Caco-2 (cell line): ENCODE data around the gene CNKSR2. TPM values are rescaled to one million over a fixed set of nuclear protein-coding genes. Genes with fewer than 3 reads are reported as not detected.

Experiments used
- BruUV-seq: library from RNA; stranded (reverse); fragments of 400-500 nt; replicated peaks from 2 replicates; lab custom pipeline; 2021; lab: Mats Ljungman, UMichigan
- CTCF ChIA-PET: fragments of 300-600 bp; sonication (Branson Sonifier 250); formaldehyde crosslinking; loops from one replicate; lab custom pipeline; 2022; ENCODE audit warnings: antibody characterized with exemption; lab: Charles Lee
- POLR2A ChIA-PET: fragments of 300-600 bp; sonication (Branson Sonifier 250); formaldehyde crosslinking; loops from one replicate; lab custom pipeline; 2022; ENCODE audit warnings: antibody characterized with exemption; lab: Charles Lee
- DNase-seq, 2 experiments: peaks; one replicate each; pipeline versions ENCODE4 v3.0.0 to v3.0.0-alpha.2; 2020 to 2022
- H3K27me3 ChIP-seq: replicated peaks from 2 replicates; pipeline ENCODE4 v1.6.0; 2011; ENCODE audit warnings: low read length; ENCODE audit not compliant: control insufficient read depth, insufficient read depth
- H3K36me3 ChIP-seq: 2 replicates; pipeline ENCODE4 v1.5.1; 2011; ENCODE audit warnings: low read length; ENCODE audit not compliant: control insufficient read depth, insufficient read depth
- H3K4me1 ChIP-seq: fragments of 250-450 bp; sonication (Bioruptor Pico); 2 replicates; pipeline ENCODE4 v1.5.1; 2020; ENCODE audit warnings: mild to moderate bottlenecking
- H3K4me3 ChIP-seq: 2 replicates; pipeline ENCODE4 v1.5.1; 2011; ENCODE audit warnings: low read depth, mild to moderate bottlenecking, control low read depth, low read length
- H3K9me3 ChIP-seq: fragments of 250-450 bp; sonication (Bioruptor Pico); 2 replicates; pipeline ENCODE4 v1.5.1; 2020; ENCODE audit warnings: mild to moderate bottlenecking, moderate library complexity
- H3K27ac Mint-ChIP-seq: one replicate; pipeline ENCODE4 v1.8.0; 2022; ENCODE audit warnings: mixed read lengths; ENCODE audit not compliant: unreplicated experiment
- H3K27me3 Mint-ChIP-seq: one replicate; pipeline ENCODE4 v1.8.0; 2022; ENCODE audit warnings: mixed read lengths; ENCODE audit not compliant: insufficient read depth, unreplicated experiment
- H3K36me3 Mint-ChIP-seq: one replicate; pipeline ENCODE4 v1.8.0; 2022; ENCODE audit warnings: mild to moderate bottlenecking, mixed read lengths; ENCODE audit not compliant: insufficient read depth, unreplicated experiment
- H3K4me1 Mint-ChIP-seq: one replicate; pipeline ENCODE4 v1.8.0; 2022; ENCODE audit warnings: low read depth, mixed read lengths; ENCODE audit not compliant: unreplicated experiment
- H3K4me3 Mint-ChIP-seq: one replicate; pipeline ENCODE4 v1.8.0; 2022; ENCODE audit warnings: mild to moderate bottlenecking, moderate library complexity, mixed read lengths; ENCODE audit not compliant: unreplicated experiment
- H3K9me3 Mint-ChIP-seq: one replicate; pipeline ENCODE4 v1.8.0; 2022; ENCODE audit warnings: mixed read lengths; ENCODE audit not compliant: unreplicated experiment
- CTCF ChIP-seq, 2 experiments: fragments of 200-600 bp in 1 of 2; IDR thresholded peaks; 1 replicate in 1 of 2; 2 replicates in 1 of 2; pipeline versions ENCODE4 v1.5.1 to v1.8.0; 2011 to 2022; ENCODE audit warnings: antibody characterized with exemption in 1 of 2, control low read depth in 1 of 2, inconsistent platforms in 1 of 2, low read depth in 1 of 2, low read length in 1 of 2, mild to moderate bottlenecking in 1 of 2, moderate library complexity in 1 of 2; ENCODE audit not compliant: insufficient read depth in 1 of 2, severe bottlenecking in 1 of 2, unreplicated experiment in 1 of 2
- intact Hi-C: fragments of 100-400 bp; cut with micrococcal nuclease; formaldehyde crosslinking; loops from one replicate; pipeline ENCODE4 v1.10.0; 2022; ENCODE audit not compliant: unreplicated experiment
- total RNA-seq: library from RNA; stranded (reverse); gene quantifications from 2 replicates; pipeline ENCODE4 v1.2.3, GENCODE V29; 2022

Gene CNKSR2
- total RNA-seq, 1 experiment from 2014 or later = not detected

- Histone ChIP-seq H3K4me3 (no peak overlapping the region), H3K36me3 (no peaks in the 10 kb centered on the region), H3K4me1 (no peaks in the 10 kb centered on the region), H3K9me3 (no peaks in the 10 kb centered on the region), H3K27me3 (no peaks in the 10 kb centered on the region)
- Mint-ChIP-seq H3K27ac (no peak overlapping the region), H3K36me3 (no peaks in the 10 kb centered on the region), H3K4me1 (peaks cover 7% of the 10 kb centered on the region), H3K4me3 (no peak overlapping the region), H3K9me3 (no peaks in the 10 kb centered on the region), H3K27me3 (no peaks in the 10 kb centered on the region)
- intact Hi-C loops = no loop called here
- BruUV-seq = no TSS peak
- no peak for TF ChIP-seq CTCF (IDR thresholded peaks at IDR 0.05; ENCODE audit: insufficient read depth in 1 of 2, low read depth in 1 of 2, low read length in 1 of 2, severe bottlenecking in 1 of 2, unreplicated experiment in 1 of 2)
- no peak for DNase-seq
- ChIA-PET POLR2A (no interaction called here), CTCF (no interaction called here)
Measured at GRCh38 chrX:21657318-21658151, 283.3 kb downstream of the CNKSR2 start.

GRCh38 chrX:21658152-21658737 is 284.0 kb downstream of the CNKSR2 start, which contains the start of gene KLHL34:
TSS of gene KLHL34 (minus strand) at chrX:21658330. CDS start at chrX:21657788, 542 bp downstream.
- no peaks in the 10 kb centered on the region for H3K9me3 Mint-ChIP-seq
- no peaks in the 10 kb centered on the region for H3K36me3 Mint-ChIP-seq
- BruUV-seq = no TSS peak
- no peak within 1 kb of the TSS for H3K4me3 Mint-ChIP-seq
- ChIA-PET CTCF (no interaction called here), POLR2A (no interaction called here)
- Histone ChIP-seq H3K4me1 (no peaks in the 10 kb centered on the region), H3K4me3 (no peak within 1 kb of the TSS), H3K9me3 (no peaks in the 10 kb centered on the region), H3K27me3 (no peaks in the 10 kb centered on the region), H3K36me3 (no peaks in the 10 kb centered on the region)
- H3K4me1 Mint-ChIP-seq = peaks cover 7% of the 10 kb centered on the region
- intact Hi-C loops = no loop called here
- DNase-seq = no peak
- no peaks in the 10 kb centered on the region for H3K27me3 Mint-ChIP-seq
- no peak for TF ChIP-seq CTCF (IDR thresholded peaks at IDR 0.05; ENCODE audit: insufficient read depth in 1 of 2, low read depth in 1 of 2, low read length in 1 of 2, severe bottlenecking in 1 of 2, unreplicated experiment in 1 of 2)
- no peak within 1 kb of the TSS for H3K27ac Mint-ChIP-seq

- no peak overlapping the region for H3K27ac Mint-ChIP-seq
- CTCF ChIA-PET = no interaction called here
Measured at GRCh38 chrX:21658746-21659145, 284.5 kb downstream of the CNKSR2 start.

More at GRCh38 chrX:21658746-21659145, 284.5 kb downstream of the CNKSR2 start:
- no peaks in the 10 kb centered on the region for H3K36me3 ChIP-seq
- H3K4me1 ChIP-seq = no peaks in the 10 kb centered on the region
- Mint-ChIP-seq H3K4me1 (peaks cover 7% of the 10 kb centered on the region), H3K4me3 (no peak overlapping the region), H3K36me3 (no peaks in the 10 kb centered on the region), H3K9me3 (no peaks in the 10 kb centered on the region), H3K27me3 (no peaks in the 10 kb centered on the region)
- no TSS peak for BruUV-seq
- no peaks in the 10 kb centered on the region for H3K27me3 ChIP-seq
- H3K9me3 ChIP-seq = no peaks in the 10 kb centered on the region
- no peak overlapping the region for H3K4me3 ChIP-seq
- POLR2A ChIA-PET = no interaction called here
- no peak for TF ChIP-seq CTCF (IDR thresholded peaks at IDR 0.05; ENCODE audit: insufficient read depth in 1 of 2, low read depth in 1 of 2, low read length in 1 of 2, severe bottlenecking in 1 of 2, unreplicated experiment in 1 of 2)
- intact Hi-C loops = no loop called here
- DNase-seq = no peak
